Esophagus squamous epithelium (tissue), 5 donors: ENCODE results near the gene EFNB1. TPM values are rescaled to one million over a fixed set of nuclear protein-coding genes. Genes with fewer than 3 reads are reported as not detected.

Source experiments
- DNase-seq: peaks from one replicate; lab custom pipeline; 2025; lab: John Stamatoyannopoulos, UW
- H3K27ac ChIP-seq, 4 donors: fragments of 200-600 bp; sonication (generic); one replicate each; pipeline ENCODE4 v1.5.1; 2016 to 2019; ENCODE audit warnings: mild to moderate bottlenecking in 1 of 4
- H3K27me3 ChIP-seq, 4 donors: fragments of 200-600 bp; sonication (generic); 1 replicate in 3 of 4; 2 replicates in 1 of 4; pipeline versions ENCODE4 v1.5.1 to v1.6.0; 2017 to 2021; ENCODE audit warnings: antibody characterized with exemption in 1 of 4
- H3K36me3 ChIP-seq, 3 donors: fragments of 200-600 bp; sonication (generic); one replicate each; pipeline ENCODE4 v1.5.1; 2016 to 2019
- H3K4me1 ChIP-seq, 3 donors: fragments of 200-600 bp; sonication (generic); one replicate each; pipeline ENCODE4 v1.5.1; 2017 to 2019
- H3K4me3 ChIP-seq, 4 donors: fragments of 200-600 bp; sonication (generic); 1 replicate in 3 of 4; 2 replicates in 1 of 4; pipeline ENCODE4 v1.5.1; 2016 to 2019; ENCODE audit warnings: mild to moderate bottlenecking in 2 of 4, moderate library complexity in 1 of 4
- H3K9me3 ChIP-seq, 3 donors: fragments of 200-600 bp; sonication (generic); one replicate each; pipeline ENCODE4 v1.5.1; 2016 to 2019
- CTCF ChIP-seq, 6 experiments: fragments of 450-650 bp in 4 of 6; fragments of 200-600 bp in 2 of 6; sonication (generic) in 2 of 6; IDR thresholded peaks; one replicate each; pipeline ENCODE4 v1.5.1; 2016 to 2019; ENCODE audit warnings: antibody characterized with exemption in 6 of 6, mild to moderate bottlenecking in 4 of 6, moderate library complexity in 4 of 6
- POLR2A ChIP-seq, 4 donors: fragments of 450-650 bp; IDR thresholded peaks; one replicate each; pipeline ENCODE4 v1.6.1; 2017; ENCODE audit warnings: antibody characterized with exemption in 4 of 4, mild to moderate bottlenecking in 4 of 4, moderate library complexity in 3 of 4
- WGBS, 2 donors: methylation state at CpG; one replicate each; pipeline ENCODE4 v1.1.5; 2018; 5-methylcytosine and 5-hydroxymethylcytosine counted together
- intact Hi-C: fragments of 100-400 bp; cut with DNase I; formaldehyde crosslinking; loops from one replicate; pipeline ENCODE4 v1.15.0; 2022
- total RNA-seq, 4 donors: library from RNA; depleted of rRNA; stranded (reverse); fragments of >200 nt; gene quantifications; one replicate each; pipeline ENCODE4 v1.1.0, GENCODE V29; 2016
- donor health status: DM: yes; HTN: yes; CAD: no.

EFNB1 gene
- total RNA-seq, 4 donors from 2014 or later: 40.4 to 53.4 (median 46.7) TPM

GRCh38 chrX:68808686-68809357, 20.0 kb upstream of the EFNB1 start:
- H3K4me3 ChIP-seq: no peak overlapping the region
- no peaks in the 10 kb centered on the region for H3K36me3 ChIP-seq
- H3K27ac ChIP-seq: no peak overlapping the region
- no peak for DNase-seq
- 55 to 73% methylated on average over 6 of the region's 6 CpGs for WGBS, 2 donors
- TF ChIP-seq POLR2A (IDR thresholded peaks at IDR 0.05) (no peak), CTCF (IDR thresholded peaks at IDR 0.05) (peak in 1 of 6 experiments; percentile 11)
- H3K9me3 ChIP-seq: no peaks in the 10 kb centered on the region
- H3K27me3 ChIP-seq: peaks cover 0 to 5% (median 0%) of the 10 kb centered on the region in 4 donors
- intact Hi-C loops: loop anchor here (10.0 kb wide), 1 partner anchor 64 kb away; no protein-coding TSS in a partner anchor
- no peaks in the 10 kb centered on the region for H3K4me1 ChIP-seq

- DNase-seq: no peak
- 78 to 93% methylated on average over 3 to 5 of the region's 6 CpGs for WGBS, 2 donors
- Histone ChIP-seq H3K36me3 (no peaks in the 10 kb centered on the region), H3K27me3 (no peaks in the 10 kb centered on the region), H3K27ac (no peak overlapping the region), H3K4me1 (peaks cover 0 to 8% (median 3%) of the 10 kb centered on the region in 3 donors), H3K4me3 (no peak overlapping the region), H3K9me3 (no peaks in the 10 kb centered on the region)
- TF ChIP-seq CTCF (IDR thresholded peaks at IDR 0.05) (no peak), POLR2A (IDR thresholded peaks at IDR 0.05) (no peak)
- intact Hi-C loops: loop anchor here (5.0 kb wide), 1 partner anchor 467 kb away; no protein-coding TSS in a partner anchor
These were observed 8.2 kb upstream of the EFNB1 start for GRCh38 chrX:68820476-68821110.

GRCh38 chrX:68821616-68822015, 7.2 kb upstream of the EFNB1 start:
- no peaks in the 10 kb centered on the region for H3K27me3 ChIP-seq
- DNase-seq: no peak
- H3K27ac ChIP-seq: no peak overlapping the region
- 41 to 78% methylated on average over 3 of the region's 3 CpGs for WGBS, 2 donors
- intact Hi-C loops: loop anchor here (5.0 kb wide), 1 partner anchor 466 kb away; no protein-coding TSS in a partner anchor
- no peaks in the 10 kb centered on the region for H3K9me3 ChIP-seq
- TF ChIP-seq CTCF (IDR thresholded peaks at IDR 0.05): no peak
- TF ChIP-seq POLR2A (IDR thresholded peaks at IDR 0.05): no peak
- H3K4me1 ChIP-seq: peaks cover 0 to 8% (median 3%) of the 10 kb centered on the region in 3 donors
- H3K4me3 ChIP-seq: no peak overlapping the region
- no peaks in the 10 kb centered on the region for H3K36me3 ChIP-seq

- Histone ChIP-seq H3K9me3 (no peaks in the 10 kb centered on the region), H3K36me3 (no peaks in the 10 kb centered on the region), H3K27ac (no peak overlapping the region), H3K4me1 (peaks cover 0 to 10% (median 3%) of the 10 kb centered on the region in 3 donors), H3K27me3 (no peaks in the 10 kb centered on the region), H3K4me3 (no peak overlapping the region)
- DNase-seq: no peak
- WGBS, 2 donors: 6 to 20% methylated on average over 2 to 11 of the region's 14 CpGs
- TF ChIP-seq POLR2A (IDR thresholded peaks at IDR 0.05): no peak
- peak; percentile 22 to 63 (median 48) for TF ChIP-seq CTCF (IDR thresholded peaks at IDR 0.05)
- intact Hi-C loops: loop anchor here (5.0 kb wide), 1 partner anchor 464 kb away; no protein-coding TSS in a partner anchor
These were observed 6.0 kb upstream of the EFNB1 start for GRCh38 chrX:68822641-68823410.
